Activated CD4-positive, alpha-beta T cell treated with anti-CD3 and anti-CD28 coated beads for 36 hours (primary cell): ENCODE data around the gene CERK. TPM values are rescaled to one million over a fixed set of nuclear protein-coding genes. Genes with fewer than 3 reads are reported as not detected.

Experiments
- ATAC-seq: fragments of 200-7000 bp; cut with Tn5 transposase; one replicate; pipeline ENCODE4 v1.10.0; 2021; ENCODE audit warnings: mild to moderate bottlenecking, moderate library complexity
- CTCF ChIA-PET: fragments of 350-600 bp; sonication (Branson Sonifier 250); formaldehyde crosslinking; loops from one replicate; lab custom pipeline; 2021; ENCODE audit warnings: antibody characterized with exemption; lab: Charles Lee
- POLR2A ChIA-PET: fragments of 350-600 bp; sonication (Branson Sonifier 250); formaldehyde crosslinking; loops from one replicate; lab custom pipeline; 2021; ENCODE audit warnings: antibody characterized with exemption, inconsistent platforms; lab: Charles Lee
- DNase-seq: peaks from one replicate; pipeline ENCODE4 v3.0.0-alpha.2; 2020
- H3K27ac Mint-ChIP-seq: one replicate; pipeline ENCODE4 v1.8.0; 2021; ENCODE audit warnings: mixed read lengths
- H3K27me3 Mint-ChIP-seq: one replicate; pipeline ENCODE4 v1.8.0; 2021; ENCODE audit warnings: mixed read lengths
- H3K36me3 Mint-ChIP-seq: one replicate; pipeline ENCODE4 v1.8.0; 2021; ENCODE audit warnings: low read depth, mixed read lengths
- H3K4me1 Mint-ChIP-seq: one replicate; pipeline ENCODE4 v1.8.0; 2021; ENCODE audit warnings: mixed read lengths
- H3K4me3 Mint-ChIP-seq: one replicate; pipeline ENCODE4 v1.8.0; 2021; ENCODE audit warnings: mild to moderate bottlenecking, moderate library complexity, mixed read lengths
- H3K9me3 Mint-ChIP-seq: one replicate; pipeline ENCODE4 v1.8.0; 2021; ENCODE audit warnings: low read depth, mixed read lengths
- intact Hi-C, 2 experiments: fragments of 100-400 bp; cut with DNase I in 1 of 2; cut with micrococcal nuclease in 1 of 2; formaldehyde crosslinking; loops; one replicate each; pipeline versions ENCODE4 v1.14.2 to v1.15.1; 2022 to 2024; cut with DNase I, micrococcal nuclease
- total RNA-seq, 2 experiments: library from RNA; stranded (reverse); gene quantifications; one replicate each; pipeline ENCODE4 v1.2.3, GENCODE V29; 2021

Gene CERK
- total RNA-seq, 2 experiments from 2014 or later = 27.0 to 32.8 TPM

DNA sequence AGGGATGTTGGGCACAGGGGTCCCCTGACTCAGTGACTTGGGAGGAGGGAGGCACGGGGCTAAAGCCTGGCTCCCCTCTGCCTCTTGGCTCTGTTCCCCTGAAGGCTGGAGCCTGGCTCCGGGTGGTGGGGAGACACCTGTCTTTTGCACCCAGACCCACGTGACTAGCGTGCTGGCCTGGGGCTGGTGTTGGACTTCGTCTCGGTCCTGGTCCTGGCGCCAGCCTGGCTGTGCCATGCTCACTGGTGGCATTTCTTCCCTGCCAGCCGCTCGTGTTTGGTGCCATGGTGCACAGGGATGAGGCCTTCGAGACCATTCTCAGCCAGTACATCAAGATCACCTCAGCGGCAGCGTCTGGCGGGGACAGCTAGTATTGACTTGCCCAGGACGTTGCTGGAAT lies 61.2 kb downstream of the CERK start:
- Mint-ChIP-seq H3K27me3 (no peaks in the 10 kb centered on the region), H3K36me3 (peaks cover 22% of the 10 kb centered on the region), H3K4me1 (peaks cover 49% of the 10 kb centered on the region), H3K9me3 (no peaks in the 10 kb centered on the region), H3K27ac (peak overlapping the region; percentile 47), H3K4me3 (peak overlapping the region; percentile 85)
- ATAC-seq (no peak), DNase-seq (no peak)
- CTCF ChIA-PET = interaction anchor here (1.3 kb wide), 1 partner anchor 113 kb away, joined by 4 read pairs; no protein-coding TSS in a partner anchor
- POLR2A ChIA-PET = interaction anchor here (0.7 kb wide), 1 partner anchor 31 kb away, joined by 3 read pairs; no protein-coding TSS in a partner anchor
- intact Hi-C loops = no loop called here

DNA sequence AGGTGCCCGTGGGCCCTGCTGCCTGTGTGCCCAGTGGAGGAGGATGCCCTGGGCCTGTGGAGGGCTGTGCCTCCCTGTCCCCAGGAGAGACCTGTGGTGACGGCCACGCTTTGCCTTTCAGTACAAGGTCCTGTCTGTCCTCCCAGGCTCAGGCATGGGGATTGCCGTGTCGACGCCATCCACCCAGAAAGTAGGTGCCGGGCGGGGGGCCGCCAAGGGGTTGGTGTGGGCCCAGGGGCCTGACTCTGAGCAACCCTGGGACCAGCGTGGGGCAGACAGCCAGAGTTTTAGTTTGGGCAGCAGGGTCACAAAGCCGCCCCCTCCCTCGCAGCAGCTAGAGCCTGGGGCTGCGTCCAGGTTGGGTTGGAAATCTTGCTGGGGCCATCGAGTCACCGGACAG lies 61.6 kb downstream of the CERK start:
- Mint-ChIP-seq H3K4me1 (peaks cover 49% of the 10 kb centered on the region), H3K27ac (peak overlapping the region; percentile 47), H3K9me3 (no peaks in the 10 kb centered on the region), H3K36me3 (peaks cover 22% of the 10 kb centered on the region), H3K4me3 (peak overlapping the region; percentile 85), H3K27me3 (no peaks in the 10 kb centered on the region)
- ATAC-seq (no peak), DNase-seq (no peak)
- ChIA-PET CTCF (interaction anchor here (1.3 kb wide), 1 partner anchor 113 kb away, joined by 4 read pairs; no protein-coding TSS in a partner anchor), POLR2A (interaction anchor here (0.7 kb wide), 1 partner anchor 30 kb away, joined by 3 read pairs; no protein-coding TSS in a partner anchor)
- intact Hi-C loops = no loop called here

DNA sequence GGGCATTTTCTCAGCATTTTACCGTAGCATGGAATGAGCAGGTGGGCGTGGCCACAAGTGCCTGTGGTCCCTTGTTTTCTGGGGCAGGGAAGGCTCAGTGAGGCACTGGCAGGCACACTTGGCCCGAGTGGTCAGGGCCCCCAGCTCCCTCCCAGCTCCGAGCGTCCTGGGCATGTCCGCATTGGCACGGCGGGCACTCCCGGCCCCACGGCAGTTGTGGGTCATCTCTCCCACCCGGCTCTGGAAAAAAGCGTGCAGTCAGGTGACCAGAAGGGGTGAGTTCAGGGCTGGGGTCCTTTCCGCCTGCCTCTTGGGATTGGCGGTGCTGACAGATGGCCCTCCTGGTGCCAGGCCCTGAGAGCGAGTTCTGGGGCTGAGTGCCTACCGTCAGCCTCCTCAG lies 62.1 kb downstream of the CERK start:
- no peaks in the 10 kb centered on the region for H3K27me3 Mint-ChIP-seq

DNA sequence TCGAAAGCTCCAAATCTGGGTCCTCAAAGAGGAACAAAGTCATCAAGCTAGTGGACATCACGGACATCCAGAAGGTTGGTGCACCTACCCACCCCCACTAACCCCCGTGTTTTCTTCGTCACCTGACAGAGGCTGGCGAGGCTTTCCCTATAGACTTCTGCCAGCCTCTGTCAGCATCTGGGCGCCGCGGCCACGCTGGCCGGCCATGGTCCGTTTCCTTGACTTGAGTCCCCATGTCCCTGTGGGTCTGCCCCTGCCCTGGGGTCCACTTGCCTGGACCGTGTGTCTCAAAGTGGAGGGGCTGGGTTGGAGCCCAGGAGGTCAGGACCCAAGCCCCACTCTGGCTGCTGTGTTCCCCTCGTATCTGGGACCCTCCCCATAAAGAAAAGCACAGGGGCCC lies 62.6 kb downstream of the CERK start:
- CTCF ChIA-PET = interaction anchor here (0.6 to 1.0 kb wide), 2 partner anchors 112 to 134 kb away, joined by 3 to 5 read pairs; no protein-coding TSS in a partner anchor
- Mint-ChIP-seq H3K9me3 (no peaks in the 10 kb centered on the region), H3K36me3 (peaks cover 22% of the 10 kb centered on the region), H3K4me3 (peak overlapping the region; percentile 85), H3K4me1 (peaks cover 49% of the 10 kb centered on the region), H3K27ac (peak overlapping the region; percentile 96), H3K27me3 (no peaks in the 10 kb centered on the region)
- intact Hi-C loops = loop anchor here (2.0 kb wide), 3 partner anchors 15 to 99 kb away; no protein-coding TSS in a partner anchor
- DNase-seq (no peak), ATAC-seq (no peak)
- POLR2A ChIA-PET = no interaction called here

More for the DNA sequence above, 62.1 kb downstream of the CERK start:
- intact Hi-C loops = loop anchor here (2.0 kb wide), 3 partner anchors 15 to 99 kb away; no protein-coding TSS in a partner anchor
- Mint-ChIP-seq H3K4me1 (peaks cover 49% of the 10 kb centered on the region), H3K27ac (peak overlapping the region; percentile 96), H3K36me3 (peaks cover 22% of the 10 kb centered on the region), H3K9me3 (no peaks in the 10 kb centered on the region), H3K4me3 (peak overlapping the region; percentile 85)
- DNase-seq (no peak), ATAC-seq (no peak)
- POLR2A ChIA-PET = no interaction called here
- CTCF ChIA-PET = interaction anchor here (0.6 to 1.3 kb wide), 3 partner anchors 112 to 134 kb away, joined by 3 to 5 read pairs (median 4); no protein-coding TSS in a partner anchor

- DNase-seq (peak; percentile 55), ATAC-seq (peak; percentile 28)
- ChIA-PET CTCF (interaction anchor here (1.0 kb wide), 1 partner anchor 112 kb away, joined by 5 read pairs; no protein-coding TSS in a partner anchor), POLR2A (no interaction called here)
- Mint-ChIP-seq H3K36me3 (peaks cover 22% of the 10 kb centered on the region), H3K9me3 (no peaks in the 10 kb centered on the region), H3K27ac (peak overlapping the region; percentile 96), H3K4me1 (peaks cover 49% of the 10 kb centered on the region), H3K27me3 (no peaks in the 10 kb centered on the region), H3K4me3 (peak overlapping the region; percentile 85)
- intact Hi-C loops = loop anchor here (1.0 to 5.0 kb wide), 15 partner anchors 14 to 638 kb away; partner anchors contain the start of genes CDPF1 (in 1 of the 2), CERK (in 1 of the 2), TBC1D22A (in 1 of the 2) and TRMU (in 1 of the 2)
Measured at GRCh38 chr22:46674906-46675305, 63.1 kb downstream of the CERK start.

DNA sequence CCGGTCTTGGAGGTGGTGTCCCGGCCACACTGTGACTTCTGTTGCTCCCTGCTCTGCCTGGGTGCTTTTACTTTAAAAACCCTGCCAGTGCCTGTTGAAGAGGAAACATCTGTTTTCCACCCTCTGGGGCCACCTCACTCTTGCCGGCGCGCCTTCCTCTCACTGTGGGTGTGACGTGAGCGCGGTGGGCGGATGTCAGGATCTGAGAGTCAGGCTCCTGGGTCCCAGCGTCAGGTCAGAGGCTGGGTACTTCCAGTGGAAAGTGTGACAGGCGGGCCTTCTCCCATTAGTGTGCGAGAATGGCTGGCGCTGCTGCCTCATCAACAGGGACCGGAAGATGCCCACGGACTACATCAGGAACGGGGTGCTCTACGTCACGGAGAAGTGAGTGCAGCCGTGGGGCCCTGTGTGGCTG lies 63.7 kb downstream of the CERK start:
- Mint-ChIP-seq H3K27me3 (no peaks in the 10 kb centered on the region), H3K4me1 (peaks cover 49% of the 10 kb centered on the region), H3K9me3 (no peaks in the 10 kb centered on the region), H3K4me3 (peak overlapping the region; percentile 85), H3K27ac (peak overlapping the region; percentile 96), H3K36me3 (peaks cover 22% of the 10 kb centered on the region)
- intact Hi-C loops = loop anchor here (1.0 to 5.0 kb wide), 15 partner anchors 13 to 637 kb away; partner anchors contain the start of genes CDPF1 (in 1 of the 2), CERK (in 1 of the 2), TBC1D22A (in 1 of the 2) and TRMU (in 1 of the 2)
- ATAC-seq = peak; percentile 94
- POLR2A ChIA-PET = no interaction called here
- peak; percentile 99 for DNase-seq
- CTCF ChIA-PET = no interaction called here

DNA sequence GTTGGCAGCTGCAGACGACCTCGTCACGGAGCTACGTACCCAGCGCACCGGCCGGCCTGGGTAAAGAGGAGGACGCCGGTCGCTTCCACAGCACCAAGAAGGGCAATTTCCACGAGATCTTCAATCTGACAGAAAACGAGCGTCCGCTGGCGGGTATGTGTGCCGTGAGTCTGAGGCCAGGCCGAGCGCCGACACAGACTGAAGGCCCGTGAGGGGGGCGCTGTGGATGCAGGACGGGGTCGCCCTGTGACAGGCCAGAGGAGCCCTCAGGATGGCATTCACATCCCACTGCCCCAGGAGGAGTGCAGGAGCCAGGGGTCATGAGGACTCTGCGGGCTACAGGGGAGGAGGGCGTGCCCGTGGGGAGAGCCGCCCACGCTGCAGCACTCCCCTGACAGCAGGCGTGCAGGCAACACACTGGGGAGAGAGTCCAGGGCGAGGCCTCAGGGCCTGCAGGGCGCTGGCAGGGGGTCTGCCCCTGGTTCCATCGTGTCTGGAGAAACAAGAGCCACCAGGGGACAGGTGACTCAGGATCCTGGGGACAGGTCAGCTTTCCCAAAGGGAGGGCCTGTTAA lies 64.3 kb downstream of the CERK start:
- Mint-ChIP-seq H3K4me1 (peaks cover 49% of the 10 kb centered on the region), H3K9me3 (no peaks in the 10 kb centered on the region), H3K36me3 (peaks cover 22% of the 10 kb centered on the region), H3K27me3 (no peaks in the 10 kb centered on the region), H3K27ac (peak overlapping the region; percentile 96), H3K4me3 (peak overlapping the region; percentile 85)
- DNase-seq (peak; percentile 61), ATAC-seq (peak; percentile 20)
- ChIA-PET CTCF (no interaction called here), POLR2A (no interaction called here)
- intact Hi-C loops = loop anchor here (1.0 to 5.0 kb wide), 15 partner anchors 12 to 636 kb away; partner anchors contain the start of genes CDPF1 (in 1 of the 2), CERK (in 1 of the 2), TBC1D22A (in 1 of the 2) and TRMU (in 1 of the 2)

- intact Hi-C loops = loop anchor here in 1 of 2 experiments (5.0 kb wide), 1 partner anchor 636 kb away; no protein-coding TSS in a partner anchor
- peaks cover 46% of the 10 kb centered on the region for H3K4me1 Mint-ChIP-seq
Measured at GRCh38 chr22:46673205-46673604, 64.8 kb downstream of the CERK start.

DNA sequence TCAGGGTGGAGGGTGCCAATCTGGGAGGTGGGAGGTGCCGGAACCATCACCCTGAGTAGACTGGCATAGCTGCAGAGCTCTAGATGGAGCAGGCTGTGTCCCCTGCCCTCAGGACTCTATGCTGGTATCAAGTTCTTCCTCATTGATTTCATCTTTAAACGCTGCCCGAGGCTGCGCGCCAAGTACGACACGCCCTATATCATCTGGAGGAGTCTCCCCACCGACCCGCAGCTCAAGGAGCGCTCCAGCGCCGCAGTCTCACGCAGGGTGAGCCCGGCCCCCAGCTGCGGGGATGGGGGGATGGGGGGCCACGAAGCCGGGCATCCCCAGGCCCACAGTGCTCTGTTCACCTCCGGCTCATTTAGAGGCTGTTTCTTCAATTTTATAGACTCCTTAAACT lies 65.3 kb downstream of the CERK start:
- ChIA-PET POLR2A (no interaction called here), CTCF (no interaction called here)
- ATAC-seq (no peak), DNase-seq (no peak)
- Mint-ChIP-seq H3K27ac (peak overlapping the region; percentile 96), H3K36me3 (peaks cover 19% of the 10 kb centered on the region), H3K9me3 (no peaks in the 10 kb centered on the region), H3K27me3 (no peaks in the 10 kb centered on the region), H3K4me1 (peaks cover 43% of the 10 kb centered on the region), H3K4me3 (no peak overlapping the region)
- intact Hi-C loops = loop anchor here in 1 of 2 experiments (5.0 kb wide), 1 partner anchor 635 kb away; no protein-coding TSS in a partner anchor

More at GRCh38 chr22:46673205-46673604, 64.8 kb downstream of the CERK start:
- peak overlapping the region; percentile 96 for H3K27ac Mint-ChIP-seq
- ATAC-seq (no peak), DNase-seq (peak; percentile 55)
- peaks cover 22% of the 10 kb centered on the region for H3K36me3 Mint-ChIP-seq
- ChIA-PET CTCF (no interaction called here), POLR2A (no interaction called here)
- no peaks in the 10 kb centered on the region for H3K27me3 Mint-ChIP-seq
- no peaks in the 10 kb centered on the region for H3K9me3 Mint-ChIP-seq
- peak overlapping the region; percentile 85 for H3K4me3 Mint-ChIP-seq

- DNase-seq (no peak), ATAC-seq (no peak)
- H3K4me3 Mint-ChIP-seq = no peak overlapping the region
- H3K27ac Mint-ChIP-seq = no peak overlapping the region
- ChIA-PET CTCF (interaction anchor here (0.7 to 1.7 kb wide), 4 partner anchors 11 to 109 kb away, joined by 3 to 5 read pairs (median 4); no protein-coding TSS in a partner anchor), POLR2A (no interaction called here)
- H3K4me1 Mint-ChIP-seq = peaks cover 39% of the 10 kb centered on the region
- peaks cover 15% of the 10 kb centered on the region for H3K36me3 Mint-ChIP-seq
- intact Hi-C loops = loop anchor here in 1 of 2 experiments (5.0 kb wide), 1 partner anchor 635 kb away; no protein-coding TSS in a partner anchor
- no peaks in the 10 kb centered on the region for H3K27me3 Mint-ChIP-seq
- no peaks in the 10 kb centered on the region for H3K9me3 Mint-ChIP-seq
Measured at GRCh38 chr22:46671824-46672432, 66.1 kb downstream of the CERK start.

DNA sequence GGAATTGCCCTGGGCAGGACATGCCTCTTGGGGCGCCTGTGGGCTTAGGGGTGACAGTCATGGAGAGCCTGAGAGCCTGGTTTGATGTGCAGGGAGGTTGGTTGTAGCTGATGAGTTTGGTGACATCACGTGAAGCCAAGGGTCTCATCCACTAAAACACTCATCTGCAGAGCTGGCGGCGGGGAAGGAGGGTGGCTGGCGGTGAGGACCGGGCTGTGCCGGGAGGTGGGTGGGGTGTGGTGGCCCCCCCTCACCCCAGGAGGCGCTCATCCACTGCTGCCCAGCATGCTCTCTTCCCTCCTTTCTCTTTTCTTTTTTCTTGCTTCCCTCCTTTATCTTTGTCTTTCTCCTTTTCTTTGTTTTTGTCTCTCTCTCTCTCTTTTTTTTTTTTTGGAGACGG lies 68.9 kb downstream of the CERK start:
- POLR2A ChIA-PET = no interaction called here

More for the DNA sequence above, 68.9 kb downstream of the CERK start:
- ATAC-seq = no peak
- Mint-ChIP-seq H3K9me3 (no peaks in the 10 kb centered on the region), H3K27me3 (no peaks in the 10 kb centered on the region), H3K36me3 (peaks cover 4% of the 10 kb centered on the region), H3K4me1 (peaks cover 20% of the 10 kb centered on the region), H3K4me3 (no peak overlapping the region), H3K27ac (no peak overlapping the region)
- intact Hi-C loops = no loop called here
- DNase-seq = no peak
- CTCF ChIA-PET = no interaction called here
